Measurements from ENCODE around the gene HM13. TPM values are rescaled to one million over a fixed set of nuclear protein-coding genes. Genes with fewer than 3 reads are reported as not detected.
A peak's percentile ranks its signal among the peaks of the same experiment; 100 is the strongest.

Gene HM13
- total and polyA plus RNA-seq, 9 of the 15 experiments (the other 6 are each of a cell fraction or from before 2014, with no cell fraction given): 7.7 to 136 (median 74.5) TPM

DNA sequence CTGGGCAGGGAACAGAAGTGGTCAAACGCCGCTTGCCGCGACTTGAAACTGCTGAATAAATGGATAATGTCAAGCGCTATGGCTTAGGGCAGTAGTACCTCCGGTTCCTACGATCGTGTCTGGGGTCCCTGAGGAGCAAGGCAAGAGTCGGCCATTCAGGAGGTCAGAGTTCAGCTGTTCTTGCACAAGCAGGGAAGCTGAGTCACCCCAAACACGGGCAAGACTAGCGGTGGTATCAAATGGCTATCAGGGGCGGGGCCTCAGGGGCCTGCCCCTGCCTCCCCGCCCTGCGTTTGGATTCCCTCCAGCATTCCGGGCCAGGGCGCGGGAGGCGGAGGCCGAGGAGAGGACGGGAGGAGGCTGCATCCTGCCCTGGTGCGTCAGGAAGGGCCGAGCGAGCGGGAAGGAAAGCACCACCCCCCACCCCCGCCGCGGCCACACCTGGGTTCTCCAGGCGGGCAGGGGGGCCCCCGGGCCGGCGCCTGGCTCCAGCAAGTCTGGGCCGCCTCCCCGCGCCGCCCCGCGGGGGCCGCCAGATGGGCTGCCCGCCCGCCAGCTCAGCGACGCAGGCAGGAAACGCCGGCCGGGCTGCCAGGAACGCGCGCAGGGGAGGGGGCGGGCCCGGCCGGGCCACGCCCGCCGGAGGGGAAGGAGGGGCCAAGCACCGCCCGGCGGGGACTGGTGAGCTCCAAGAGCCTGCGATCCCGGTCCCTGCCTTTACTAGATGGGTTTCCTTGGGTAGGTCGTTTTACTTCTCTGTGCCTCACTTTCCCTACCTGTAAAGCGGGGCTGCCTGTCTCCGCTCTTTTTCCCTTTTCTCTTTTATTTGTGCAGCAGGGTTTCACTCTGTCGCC lies 58.7 kb downstream of the HM13 start:
- Histone ChIP-seq H3K4me2 (ENCODE audit: insufficient read depth, low read length) (peak overlapping the region; percentile 97), H3K9ac (ENCODE audit: insufficient read depth in 1 of 2, low read depth in 2 of 2, low read length in 2 of 2) (peak overlapping the region; percentile 90 to 95), H3K9me1 (ENCODE audit: control insufficient read depth, insufficient read depth, low read length) (no peaks in the 10 kb centered on the region), H3K27me3 (ENCODE audit: control insufficient read depth in 2 of 2, insufficient read depth in 2 of 2, low read length in 2 of 2) (no peaks in the 10 kb centered on the region), H3K36me3 (ENCODE audit: control insufficient read depth, insufficient read depth, low read length) (peaks cover 34% of the 10 kb centered on the region; the same call in 2 of the 3 replicates), H3K4me3 (peak overlapping the region; percentile 84), H4K20me1 (replicated peaks; ENCODE audit: control insufficient read depth, insufficient read depth, low read length) (no peaks in the 10 kb centered on the region), H3K27ac (ENCODE audit: extremely low read depth, low read depth, low read length) (peak overlapping the region; percentile 96), H2AFZ (ENCODE audit: low read depth, low read length) (peak overlapping the region; percentile 89), H3K79me2 (ENCODE audit: control insufficient read depth, insufficient read depth, low read length) (peaks cover 19% of the 10 kb centered on the region), H3K4me1 (replicated peaks in 1 of 2; ENCODE audit: control insufficient read depth in 2 of 2, insufficient read depth in 2 of 2, low read length in 2 of 2) (peaks cover 10 to 48% of the 10 kb centered on the region in 2 experiments; a peak in 4 of 5 replicates), H3K9me3 (replicated peaks; ENCODE audit: control insufficient read depth, insufficient read depth, low read depth, low read length) (0 out of 2 replicates have a peak, but pooled peaks cover 2% of the 10 kb centered on the region)
- in situ Hi-C loops (cut with MboI) (loop anchor here (5.0 kb wide), 1 partner anchor 154 kb away; no protein-coding TSS in a partner anchor), intact Hi-C loops (cut with micrococcal nuclease) (loop anchor here (1.0 to 2.0 kb wide), 3 partner anchors 18 to 37 kb away; partner anchors contain the start of gene ID1)
- CTCF ChIA-PET (ENCODE audit: low intra/inter-chr PET ratio): interaction anchor here (0.7 to 1.4 kb wide), 4 partner anchors 32 to 49 kb away, joined by 3 to 6 read pairs (median 4); partner anchors contain the start of gene ID1
- ATAC-seq (peak; percentile 87), FAIRE-seq (peak; percentile 93), DNase-seq (ENCODE audit: extremely low read depth in 1 of 4, low spot score in 3 of 4) (peak; percentile 93 to 99 (median 95))
- 2% methylated on average over 46 of the region's 63 CpGs for WGBS (ENCODE audit: insufficient coverage, low coverage, missing lambda C conversion rate)
- no TSS peak for BruUV-seq (replicated peaks)
- POLR2A ChIA-PET: interaction anchor here (0.5 to 3.5 kb wide), 20 partner anchors 11 to 177 kb away, joined by 3 to 107 read pairs (median 4); partner anchors contain the start of gene ID1
- TF ChIP-seq ZNF444 (CRISPR knock-in tag; IDR thresholded peaks at IDR 0.05) (0 out of 2 replicates have a peak, but pooled peaks have one; percentile 6), PHB (CRISPR knock-in tag; IDR thresholded peaks at IDR 0.05) (no peak; the same call in 1 of the 2 replicates), SUPT5H (IDR thresholded peaks at IDR 0.05) (peak; percentile 79), CBX5 (IDR thresholded peaks at IDR 0.05; ENCODE audit: borderline replicate concordance, low read depth) (no peak), BRF1 (IDR thresholded peaks at IDR 0.05; ENCODE audit: borderline replicate concordance, extremely low read depth, insufficient read length) (no peak), EP300 (IDR thresholded peaks at IDR 0.05; ENCODE audit: low read length) (peak; percentile 20), NR4A1 (CRISPR knock-in tag; IDR thresholded peaks at IDR 0.05) (peak; percentile 68; the same call in 1 of the 2 replicates), NR4A1 (tag; IDR thresholded peaks at IDR 0.05) (peak; percentile 97), ZNF695 (CRISPR knock-in tag; IDR thresholded peaks at IDR 0.05) (no peak), VEZF1 (CRISPR knock-in tag; IDR thresholded peaks at IDR 0.05) (peak; percentile 99), HINFP (tag; conservative IDR thresholded peaks at IDR 0.05; ENCODE audit: low read depth) (peak; percentile 82), SRSF9 (IDR thresholded peaks at IDR 0.05; ENCODE audit: borderline replicate concordance, low read depth, low read length) (no peak), SMARCA5 (IDR thresholded peaks at IDR 0.05) (no peak), ARHGAP35 (IDR thresholded peaks at IDR 0.05; ENCODE audit: partially characterized antibody) (no peak)
- TF ChIP-seq, protein P1, sequence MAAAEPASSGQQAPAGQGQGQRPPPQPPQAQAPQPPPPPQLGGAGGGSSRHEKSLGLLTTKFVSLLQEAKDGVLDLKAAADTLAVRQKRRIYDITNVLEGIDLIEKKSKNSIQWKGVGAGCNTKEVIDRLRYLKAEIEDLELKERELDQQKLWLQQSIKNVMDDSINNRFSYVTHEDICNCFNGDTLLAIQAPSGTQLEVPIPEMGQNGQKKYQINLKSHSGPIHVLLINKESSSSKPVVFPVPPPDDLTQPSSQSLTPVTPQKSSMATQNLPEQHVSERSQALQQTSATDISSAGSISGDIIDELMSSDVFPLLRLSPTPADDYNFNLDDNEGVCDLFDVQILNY (CRISPR knock-in tag; IDR thresholded peaks at IDR 0.05): no peak
- TF ChIP-seq, protein P2, sequence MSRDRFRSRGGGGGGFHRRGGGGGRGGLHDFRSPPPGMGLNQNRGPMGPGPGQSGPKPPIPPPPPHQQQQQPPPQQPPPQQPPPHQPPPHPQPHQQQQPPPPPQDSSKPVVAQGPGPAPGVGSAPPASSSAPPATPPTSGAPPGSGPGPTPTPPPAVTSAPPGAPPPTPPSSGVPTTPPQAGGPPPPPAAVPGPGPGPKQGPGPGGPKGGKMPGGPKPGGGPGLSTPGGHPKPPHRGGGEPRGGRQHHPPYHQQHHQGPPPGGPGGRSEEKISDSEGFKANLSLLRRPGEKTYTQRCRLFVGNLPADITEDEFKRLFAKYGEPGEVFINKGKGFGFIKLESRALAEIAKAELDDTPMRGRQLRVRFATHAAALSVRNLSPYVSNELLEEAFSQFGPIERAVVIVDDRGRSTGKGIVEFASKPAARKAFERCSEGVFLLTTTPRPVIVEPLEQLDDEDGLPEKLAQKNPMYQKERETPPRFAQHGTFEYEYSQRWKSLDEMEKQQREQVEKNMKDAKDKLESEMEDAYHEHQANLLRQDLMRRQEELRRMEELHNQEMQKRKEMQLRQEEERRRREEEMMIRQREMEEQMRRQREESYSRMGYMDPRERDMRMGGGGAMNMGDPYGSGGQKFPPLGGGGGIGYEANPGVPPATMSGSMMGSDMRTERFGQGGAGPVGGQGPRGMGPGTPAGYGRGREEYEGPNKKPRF (IDR thresholded peaks at IDR 0.05; ENCODE audit: low read depth, low read length): no peak
